HepG2 (cell line): ENCODE results near the gene THOC6. TPM values are rescaled to one million over a fixed set of nuclear protein-coding genes. Genes with fewer than 3 reads are reported as not detected.
A peak's percentile ranks its signal among the peaks of the same experiment; 100 is the strongest.

ENCODE experiments used
- CCDC6 ChIP-seq: sonication (generic); formaldehyde crosslinking; IDR thresholded peaks from 2 replicates; pipeline ENCODE4 v1.8.1; 2022; ENCODE audit warnings: mild to moderate bottlenecking, missing genetic modification reagents, moderate library complexity
- ERF ChIP-seq: IDR thresholded peaks from 2 replicates; pipeline ENCODE4 v1.6.1; 2018; ENCODE audit warnings: missing biosample characterization, missing genetic modification reagents
- GATAD1 ChIP-seq: IDR thresholded peaks from 2 replicates; pipeline ENCODE4 v1.6.1; 2016; ENCODE audit warnings: missing genetic modification reagents, missing compliant biosample characterization
- MBNL3 ChIP-seq: fragments of 250-450 bp; sonication (Bioruptor Pico); conservative IDR thresholded peaks from 2 replicates; pipeline ENCODE4 v1.8.0; 2022; ENCODE audit warnings: mild to moderate bottlenecking, inconsistent platforms
- MYC ChIP-seq: sonication (generic); formaldehyde crosslinking; IDR thresholded peaks from 2 replicates; pipeline ENCODE4 v1.9.0; 2021; ENCODE audit warnings: missing genetic modification reagents, borderline replicate concordance
- NAIF1 ChIP-seq: sonication (generic); formaldehyde crosslinking; IDR thresholded peaks from 2 replicates; pipeline ENCODE4 v1.5.0; 2020; ENCODE audit warnings: mild to moderate bottlenecking, missing genetic modification reagents, borderline replicate concordance
- NR2F1 ChIP-seq, 2 experiments: fragments of 450-650 bp in 1 of 2; formaldehyde crosslinking in 1 of 2; IDR thresholded peaks; 2 replicates each; pipeline versions ENCODE4 v1.5.0 to v1.6.1; 2016 to 2020; ENCODE audit warnings: mild to moderate bottlenecking in 1 of 2, missing compliant biosample characterization in 1 of 2, missing genetic modification reagents in 1 of 2, moderate library complexity in 1 of 2
- PCBP1 ChIP-seq: fragments of 200-400 bp; formaldehyde crosslinking; IDR thresholded peaks from 2 replicates; pipeline ENCODE4 v1.6.1; 2017; ENCODE audit warnings: mild to moderate bottlenecking, low read depth, low read length, borderline replicate concordance
- PHF20 ChIP-seq: sonication (generic); formaldehyde crosslinking; IDR thresholded peaks from 2 replicates; pipeline ENCODE4 v1.5.0; 2020; ENCODE audit warnings: mild to moderate bottlenecking, missing genetic modification reagents
- RBAK ChIP-seq: sonication (generic); formaldehyde crosslinking; IDR thresholded peaks from 2 replicates; pipeline ENCODE4 v1.5.1; 2020; ENCODE audit warnings: mild to moderate bottlenecking, missing genetic modification reagents
- SMAD9 ChIP-seq: sonication (generic); formaldehyde crosslinking; IDR thresholded peaks from 2 replicates; pipeline ENCODE4 v1.5.1; 2020; ENCODE audit warnings: mild to moderate bottlenecking, missing genetic modification reagents
- SRSF1 ChIP-seq: fragments of 200-400 bp; formaldehyde crosslinking; optimal IDR thresholded peaks from 2 replicates; pipeline ENCODE3; 2017; ENCODE audit warnings: mild to moderate bottlenecking, low read depth, low read length, moderate library complexity
- TOPORS ChIP-seq: sonication (generic); formaldehyde crosslinking; IDR thresholded peaks from 2 replicates; pipeline ENCODE4 v1.8.0; 2023; ENCODE audit warnings: mild to moderate bottlenecking, missing genetic modification reagents
- YY1 ChIP-seq: IDR thresholded peaks from 2 replicates; pipeline ENCODE4 v1.6.1; 2011; ENCODE audit warnings: low read length, low read depth, moderate library complexity, mild to moderate bottlenecking; ENCODE audit not compliant: insufficient read depth, insufficient replicate concordance
- ZC3H13 ChIP-seq: sonication (generic); formaldehyde crosslinking; IDR thresholded peaks from 2 replicates; pipeline ENCODE4 v1.8.1; 2023; ENCODE audit warnings: mild to moderate bottlenecking, missing genetic modification reagents, moderate library complexity
- ZNF230 ChIP-seq: sonication (generic); formaldehyde crosslinking; IDR thresholded peaks from 2 replicates; pipeline ENCODE4 v1.4.0; 2020; ENCODE audit warnings: mild to moderate bottlenecking, missing genetic modification reagents
- ZNF335 ChIP-seq: sonication (generic); formaldehyde crosslinking; IDR thresholded peaks from 2 replicates; pipeline ENCODE4 v1.4.0; 2020; ENCODE audit warnings: missing genetic modification reagents
- ZNF343 ChIP-seq: sonication (generic); formaldehyde crosslinking; IDR thresholded peaks from 2 replicates; pipeline ENCODE4 v1.4.0; 2020; ENCODE audit warnings: mild to moderate bottlenecking, missing genetic modification reagents
- ZNF775 ChIP-seq: sonication (generic); formaldehyde crosslinking; IDR thresholded peaks from 2 replicates; pipeline ENCODE4 v1.4.0; 2020; ENCODE audit warnings: missing genetic modification reagents, mild to moderate bottlenecking, moderate library complexity, borderline replicate concordance
- polyA plus RNA-seq, 8 experiments: library from polyadenylated mRNA; depleted of rRNA in 3 of 8; stranded (reverse) in 7 of 8; unstranded in 1 of 8; fragments of >200 nt; fragmentation: Illumina TruSeq in 4 of 8; extraction: Trizol in 4 of 8; gene quantifications; 2 replicates each; pipeline versions ENCODE4 v1.2.1 to v1.2.3, GENCODE V29; 2011 to 2016; ENCODE audit warnings: low read depth in 4 of 8, missing spikeins in 1 of 8, mixed read lengths in 1 of 8; ENCODE audit not compliant: insufficient read depth in 1 of 8
- total RNA-seq, 5 experiments: library from RNA; depleted of rRNA; stranded (reverse); fragments of >200 nt; fragmentation: Illumina TruSeq; extraction: Trizol; gene quantifications; 2 replicates each; pipeline ENCODE4 v1.2.3, GENCODE V29; 2016; ENCODE audit warnings: low read depth in 1 of 5
- TF ChIP-seq, protein P1 (sequence below): sonication (generic); formaldehyde crosslinking; IDR thresholded peaks from 2 replicates; pipeline ENCODE4 v1.4.0; 2020; ENCODE audit warnings: missing genetic modification reagents
- TF ChIP-seq, protein P2 (sequence below): sonication (generic); formaldehyde crosslinking; IDR thresholded peaks from 2 replicates; pipeline ENCODE4 v1.8.0; 2023; ENCODE audit warnings: mild to moderate bottlenecking, missing genetic modification reagents
- TF ChIP-seq, protein P3 (sequence below): sonication (generic); formaldehyde crosslinking; IDR thresholded peaks from 2 replicates; pipeline ENCODE4 v1.8.1; 2023; ENCODE audit warnings: mild to moderate bottlenecking, missing genetic modification reagents
- TF ChIP-seq, protein P4 (sequence below): sonication (generic); formaldehyde crosslinking; IDR thresholded peaks from 2 replicates; pipeline ENCODE4 v1.4.0; 2020; ENCODE audit warnings: missing genetic modification reagents, mild to moderate bottlenecking, borderline replicate concordance

The THOC6 gene
- total and polyA plus RNA-seq, 2 of the 13 experiments (the other 11 are each of a cell fraction or from before 2014, with no cell fraction given) = 32.1 to 37.0 TPM

DNA sequence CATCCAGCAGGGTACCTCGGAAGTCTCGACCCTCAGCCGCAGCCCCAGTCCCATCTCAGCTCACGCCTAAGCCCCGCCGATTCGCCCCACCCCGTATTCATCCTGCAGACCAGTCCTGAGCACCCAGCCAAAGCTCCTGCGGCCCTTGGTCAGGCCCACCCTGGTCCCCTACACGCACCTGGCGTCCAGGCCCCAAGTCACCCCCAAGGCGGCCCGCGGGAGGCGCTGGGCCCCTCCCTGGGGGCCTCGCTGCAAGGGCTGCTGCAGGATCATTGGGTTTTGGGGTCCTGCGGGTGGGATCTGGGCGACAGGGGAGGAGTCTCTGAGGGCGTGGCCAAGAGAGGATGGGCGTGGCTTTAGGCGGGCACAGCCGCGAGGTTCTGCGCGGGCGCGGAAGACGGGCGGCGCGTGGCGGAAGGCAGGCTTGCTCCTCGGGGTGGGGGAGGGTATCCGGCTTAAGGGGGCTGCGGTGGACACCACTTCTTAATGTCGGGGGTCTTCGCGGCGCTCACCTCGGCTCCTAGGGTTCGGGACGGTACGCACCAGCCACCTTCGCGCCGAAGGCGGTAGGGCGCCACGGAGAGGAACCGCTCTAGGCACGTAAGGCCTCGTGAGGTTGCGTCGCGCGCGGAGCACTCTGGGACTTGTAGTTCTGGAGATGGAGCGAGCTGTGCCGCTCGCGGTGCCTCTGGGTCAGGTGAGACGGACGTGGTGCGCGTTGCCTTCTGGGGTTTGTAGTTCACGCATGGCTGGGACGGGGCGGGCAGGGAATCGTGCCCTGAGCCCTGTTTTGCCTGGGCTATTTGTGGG is at the start of gene THOC6, which contains the start of gene HCFC1R1 (continued):
- TF ChIP-seq MBNL3 (CRISPR knock-in tag) (no peak), TOPORS (CRISPR knock-in tag) (0 out of 2 replicates have a peak, but pooled peaks have one; percentile 51), CCDC6 (CRISPR knock-in tag) (peak; percentile 20; the same call in 1 of the 2 replicates), YY1 (peak; percentile 57), ZNF230 (peak; percentile 87; the same call in 1 of the 2 replicates), SMAD9 (no peak), SRSF1 (peak; percentile 95), RBAK (CRISPR knock-in tag) (no peak), ERF (peak; percentile 86; the same call in 1 of the 2 replicates), ZC3H13 (CRISPR knock-in tag) (peak; percentile 92), ZNF343 (CRISPR knock-in tag) (no peak), NAIF1 (CRISPR knock-in tag) (peak; percentile 68; the same call in 1 of the 2 replicates), ZNF335 (peak; percentile 58; the same call in 1 of the 2 replicates), MYC (CRISPR knock-in tag) (peak; percentile 95), ZNF775 (CRISPR knock-in tag) (peak; percentile 21; the same call in 1 of the 2 replicates), NR2F1 (CRISPR knock-in tag; IDR thresholded peaks at IDR 0.05) (peak; percentile 9 to 44; a peak in 2 of 4 replicates), PHF20 (CRISPR knock-in tag) (peak; percentile 30; the same call in 1 of the 2 replicates), GATAD1 (CRISPR knock-in tag) (peak; percentile 87), PCBP1 (peak; percentile 96)
- TF ChIP-seq, protein P1, sequence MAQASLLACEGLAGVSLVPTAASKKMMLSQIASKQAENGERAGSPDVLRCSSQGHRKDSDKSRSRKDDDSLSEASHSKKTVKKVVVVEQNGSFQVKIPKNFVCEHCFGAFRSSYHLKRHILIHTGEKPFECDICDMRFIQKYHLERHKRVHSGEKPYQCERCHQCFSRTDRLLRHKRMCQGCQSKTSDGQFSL (CRISPR knock-in tag) = no peak; the same call in 1 of the 2 replicates
- TF ChIP-seq, protein P2, sequence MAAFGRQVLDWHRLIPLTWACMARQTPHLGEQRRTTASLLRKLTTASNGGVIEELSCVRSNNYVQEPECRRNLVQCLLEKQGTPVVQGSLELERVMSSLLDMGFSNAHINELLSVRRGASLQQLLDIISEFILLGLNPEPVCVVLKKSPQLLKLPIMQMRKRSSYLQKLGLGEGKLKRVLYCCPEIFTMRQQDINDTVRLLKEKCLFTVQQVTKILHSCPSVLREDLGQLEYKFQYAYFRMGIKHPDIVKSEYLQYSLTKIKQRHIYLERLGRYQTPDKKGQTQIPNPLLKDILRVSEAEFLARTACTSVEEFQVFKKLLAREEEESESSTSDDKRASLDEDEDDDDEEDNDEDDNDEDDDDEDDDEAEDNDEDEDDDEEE = peak; percentile 90; the same call in 1 of the 2 replicates
- TF ChIP-seq, protein P3, sequence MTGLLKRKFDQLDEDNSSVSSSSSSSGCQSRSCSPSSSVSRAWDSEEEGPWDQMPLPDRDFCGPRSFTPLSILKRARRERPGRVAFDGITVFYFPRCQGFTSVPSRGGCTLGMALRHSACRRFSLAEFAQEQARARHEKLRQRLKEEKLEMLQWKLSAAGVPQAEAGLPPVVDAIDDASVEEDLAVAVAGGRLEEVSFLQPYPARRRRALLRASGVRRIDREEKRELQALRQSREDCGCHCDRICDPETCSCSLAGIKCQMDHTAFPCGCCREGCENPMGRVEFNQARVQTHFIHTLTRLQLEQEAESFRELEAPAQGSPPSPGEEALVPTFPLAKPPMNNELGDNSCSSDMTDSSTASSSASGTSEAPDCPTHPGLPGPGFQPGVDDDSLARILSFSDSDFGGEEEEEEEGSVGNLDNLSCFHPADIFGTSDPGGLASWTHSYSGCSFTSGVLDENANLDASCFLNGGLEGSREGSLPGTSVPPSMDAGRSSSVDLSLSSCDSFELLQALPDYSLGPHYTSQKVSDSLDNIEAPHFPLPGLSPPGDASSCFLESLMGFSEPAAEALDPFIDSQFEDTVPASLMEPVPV (CRISPR knock-in tag) = peak; percentile 91
- TF ChIP-seq, protein P4, sequence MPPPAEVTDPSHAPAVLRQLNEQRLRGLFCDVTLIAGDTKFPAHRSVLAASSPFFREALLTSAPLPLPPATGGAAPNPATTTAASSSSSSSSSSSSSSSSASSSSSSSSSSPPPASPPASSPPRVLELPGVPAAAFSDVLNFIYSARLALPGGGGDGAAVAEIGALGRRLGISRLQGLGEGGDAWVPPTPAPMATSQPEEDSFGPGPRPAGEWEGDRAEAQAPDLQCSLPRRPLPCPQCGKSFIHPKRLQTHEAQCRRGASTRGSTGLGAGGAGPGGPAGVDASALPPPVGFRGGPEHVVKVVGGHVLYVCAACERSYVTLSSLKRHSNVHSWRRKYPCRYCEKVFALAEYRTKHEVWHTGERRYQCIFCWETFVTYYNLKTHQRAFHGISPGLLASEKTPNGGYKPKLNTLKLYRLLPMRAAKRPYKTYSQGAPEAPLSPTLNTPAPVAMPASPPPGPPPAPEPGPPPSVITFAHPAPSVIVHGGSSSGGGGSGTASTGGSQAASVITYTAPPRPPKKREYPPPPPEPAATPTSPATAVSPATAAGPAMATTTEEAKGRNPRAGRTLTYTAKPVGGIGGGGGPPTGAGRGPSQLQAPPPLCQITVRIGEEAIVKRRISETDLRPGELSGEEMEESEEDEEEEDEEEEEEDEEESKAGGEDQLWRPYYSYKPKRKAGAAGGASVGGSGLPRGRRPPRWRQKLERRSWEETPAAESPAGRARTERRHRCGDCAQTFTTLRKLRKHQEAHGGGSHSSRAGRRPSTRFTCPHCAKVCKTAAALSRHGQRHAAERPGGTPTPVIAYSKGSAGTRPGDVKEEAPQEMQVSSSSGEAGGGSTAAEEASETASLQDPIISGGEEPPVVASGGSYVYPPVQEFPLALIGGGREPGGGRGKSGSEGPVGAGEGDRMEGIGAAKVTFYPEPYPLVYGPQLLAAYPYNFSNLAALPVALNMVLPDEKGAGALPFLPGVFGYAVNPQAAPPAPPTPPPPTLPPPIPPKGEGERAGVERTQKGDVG (CRISPR knock-in tag) = no peak; the same call in none of the 2 replicates
